ENCODE measurements around the gene PHLDA3. TPM values are rescaled to one million over a fixed set of nuclear protein-coding genes. Genes with fewer than 3 reads are reported as not detected.
A peak's percentile ranks its signal among the peaks of the same experiment; 100 is the strongest.

PHLDA3 gene
- total RNA-seq, 4 donors from 2014 or later, result 60.9 to 87.9 (median 75.1) TPM

DNA sequence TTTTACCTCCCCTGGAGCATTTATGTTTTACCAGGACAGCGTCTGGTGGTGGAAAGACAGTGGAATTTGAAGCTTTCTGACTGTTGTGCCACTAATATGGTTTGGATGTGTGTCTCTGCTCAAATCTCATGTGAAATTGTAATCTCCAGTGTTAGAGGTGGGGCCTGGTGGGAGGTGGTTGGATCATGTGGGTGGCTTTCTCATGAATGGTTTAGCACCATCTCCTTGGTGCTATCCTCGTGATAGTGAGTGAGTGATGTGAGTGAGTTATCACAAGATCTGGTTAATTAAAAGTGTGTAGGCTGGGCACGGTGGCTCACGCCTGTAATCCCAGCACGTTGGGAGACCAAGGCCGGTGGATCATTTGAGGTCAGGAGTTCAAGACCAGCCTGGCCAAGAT lies 23.7 kb downstream of the PHLDA3 start:
- no peak for DNase-seq
- Histone ChIP-seq H3K4me3 (no peak overlapping the region), H3K4me1 (peaks cover 0 to 25% (median 9%) of the 10 kb centered on the region in 3 donors), H3K36me3 (no peaks in the 10 kb centered on the region), H3K27ac (no peak overlapping the region), H3K27me3 (no peaks in the 10 kb centered on the region), H3K9me3 (no peaks in the 10 kb centered on the region)
- WGBS, 2 donors, result 92 to 97% methylated on average over 5 of the region's 6 CpGs
- no peak for TF ChIP-seq POLR2A (IDR thresholded peaks at IDR 0.05)
- TF ChIP-seq, protein P1, sequence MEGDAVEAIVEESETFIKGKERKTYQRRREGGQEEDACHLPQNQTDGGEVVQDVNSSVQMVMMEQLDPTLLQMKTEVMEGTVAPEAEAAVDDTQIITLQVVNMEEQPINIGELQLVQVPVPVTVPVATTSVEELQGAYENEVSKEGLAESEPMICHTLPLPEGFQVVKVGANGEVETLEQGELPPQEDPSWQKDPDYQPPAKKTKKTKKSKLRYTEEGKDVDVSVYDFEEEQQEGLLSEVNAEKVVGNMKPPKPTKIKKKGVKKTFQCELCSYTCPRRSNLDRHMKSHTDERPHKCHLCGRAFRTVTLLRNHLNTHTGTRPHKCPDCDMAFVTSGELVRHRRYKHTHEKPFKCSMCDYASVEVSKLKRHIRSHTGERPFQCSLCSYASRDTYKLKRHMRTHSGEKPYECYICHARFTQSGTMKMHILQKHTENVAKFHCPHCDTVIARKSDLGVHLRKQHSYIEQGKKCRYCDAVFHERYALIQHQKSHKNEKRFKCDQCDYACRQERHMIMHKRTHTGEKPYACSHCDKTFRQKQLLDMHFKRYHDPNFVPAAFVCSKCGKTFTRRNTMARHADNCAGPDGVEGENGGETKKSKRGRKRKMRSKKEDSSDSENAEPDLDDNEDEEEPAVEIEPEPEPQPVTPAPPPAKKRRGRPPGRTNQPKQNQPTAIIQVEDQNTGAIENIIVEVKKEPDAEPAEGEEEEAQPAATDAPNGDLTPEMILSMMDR (IDR thresholded peaks at IDR 0.05), result no peak
- intact Hi-C loops (cut with DNase I), result loop anchor here (10.0 kb wide), 1 partner anchor 69 kb away; no protein-coding TSS in a partner anchor

DNA sequence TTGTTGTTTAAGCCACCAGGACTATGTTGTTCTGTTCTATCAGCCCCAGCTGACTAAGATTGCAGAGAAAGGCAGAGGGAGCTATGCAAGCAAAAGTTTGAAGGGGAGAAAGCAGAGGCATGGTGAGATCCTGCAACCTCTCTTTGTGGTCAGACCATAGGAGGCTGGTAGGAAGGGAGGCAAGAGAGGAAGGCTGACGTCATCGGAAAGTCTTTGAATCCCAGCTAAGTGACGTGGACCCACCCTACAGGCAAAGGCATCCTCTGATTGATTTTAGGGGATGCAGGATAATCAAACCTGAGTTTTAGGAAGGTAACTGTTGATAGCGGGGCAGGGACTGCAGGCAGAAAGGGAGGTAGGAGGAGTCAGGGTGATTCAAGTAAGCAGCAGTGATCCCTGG lies 24.2 kb downstream of the PHLDA3 start:
- no peaks in the 10 kb centered on the region for H3K27me3 ChIP-seq
- H3K27ac ChIP-seq, result no peak overlapping the region
- no peak for DNase-seq
- intact Hi-C loops (cut with DNase I), result loop anchor here (10.0 kb wide), 1 partner anchor 70 kb away; no protein-coding TSS in a partner anchor
- peaks cover 0 to 20% (median 9%) of the 10 kb centered on the region in 3 donors for H3K4me1 ChIP-seq
- no peak overlapping the region for H3K4me3 ChIP-seq
- TF ChIP-seq, protein P1 (IDR thresholded peaks at IDR 0.05), result no peak
- no peak for TF ChIP-seq POLR2A (IDR thresholded peaks at IDR 0.05)
- 79 to 83% methylated on average over 4 of the region's 4 CpGs for WGBS, 2 donors
- H3K36me3 ChIP-seq, result no peaks in the 10 kb centered on the region
- no peaks in the 10 kb centered on the region for H3K9me3 ChIP-seq

DNA sequence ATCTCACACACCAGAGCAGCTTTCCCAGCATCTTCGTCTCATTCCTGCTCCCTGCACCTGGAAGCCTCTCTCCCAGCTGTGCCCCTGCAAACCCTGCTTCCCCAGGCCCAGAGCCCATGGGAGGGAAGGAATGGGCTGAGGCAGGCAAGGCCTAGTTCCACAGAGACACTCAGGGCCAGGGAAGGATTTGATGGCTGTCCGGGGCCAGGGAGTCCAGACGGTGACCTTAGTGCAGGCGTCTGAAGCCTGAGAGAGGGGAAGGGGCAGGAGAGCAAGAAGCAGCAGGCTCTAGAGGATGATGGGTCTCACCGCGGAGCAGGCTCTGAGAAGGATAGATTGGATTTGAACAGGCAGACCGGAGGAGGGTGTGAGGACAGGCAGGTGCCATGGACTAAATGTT lies 25.2 kb downstream of the PHLDA3 start:
- TF ChIP-seq POLR2A (IDR thresholded peaks at IDR 0.05), result no peak
- TF ChIP-seq, protein P1 (IDR thresholded peaks at IDR 0.05), result no peak
- Histone ChIP-seq H3K27me3 (no peaks in the 10 kb centered on the region), H3K4me3 (no peak overlapping the region), H3K27ac (no peak overlapping the region), H3K9me3 (no peaks in the 10 kb centered on the region), H3K4me1 (peaks cover 0 to 11% (median 9%) of the 10 kb centered on the region in 3 donors), H3K36me3 (no peaks in the 10 kb centered on the region)
- 90 to 98% methylated on average over 7 of the region's 7 CpGs for WGBS, 2 donors
- intact Hi-C loops (cut with DNase I), result loop anchor here (10.0 kb wide), 1 partner anchor 71 kb away; no protein-coding TSS in a partner anchor
- no peak for DNase-seq

DNA sequence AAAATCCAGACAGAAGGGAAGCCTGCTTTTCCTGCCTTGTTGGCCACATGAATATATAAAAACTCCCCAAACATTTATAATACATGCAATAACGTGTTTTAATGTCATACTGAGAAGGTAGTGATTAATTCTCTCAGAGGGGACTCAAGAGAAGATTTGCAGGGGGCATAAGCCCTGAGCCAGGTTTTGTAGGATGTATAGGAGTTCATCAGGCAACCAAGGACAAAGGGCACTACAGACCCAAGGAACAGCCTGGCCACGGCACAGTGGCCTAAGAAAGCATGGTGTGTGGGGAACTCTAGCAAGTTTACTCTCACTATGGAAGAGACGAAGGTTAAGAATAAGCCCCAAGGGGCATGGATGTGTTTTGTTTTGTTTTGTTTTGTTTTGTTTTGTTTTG lies 32.0 kb downstream of the PHLDA3 start:
- no peaks in the 10 kb centered on the region for H3K9me3 ChIP-seq
- DNase-seq, result no peak
- WGBS, 2 donors, result 65% methylated on average over 3 of the region's 3 CpGs
- H3K27ac ChIP-seq, result no peak overlapping the region
- H3K36me3 ChIP-seq, result no peaks in the 10 kb centered on the region
- intact Hi-C loops (cut with DNase I), result no loop called here
- TF ChIP-seq, protein P1 (IDR thresholded peaks at IDR 0.05), result no peak
- TF ChIP-seq POLR2A (IDR thresholded peaks at IDR 0.05), result no peak
- H3K4me1 ChIP-seq, result peaks cover 0 to 21% (median 10%) of the 10 kb centered on the region in 3 donors
- H3K4me3 ChIP-seq, result no peak overlapping the region
- H3K27me3 ChIP-seq, result no peaks in the 10 kb centered on the region

DNA sequence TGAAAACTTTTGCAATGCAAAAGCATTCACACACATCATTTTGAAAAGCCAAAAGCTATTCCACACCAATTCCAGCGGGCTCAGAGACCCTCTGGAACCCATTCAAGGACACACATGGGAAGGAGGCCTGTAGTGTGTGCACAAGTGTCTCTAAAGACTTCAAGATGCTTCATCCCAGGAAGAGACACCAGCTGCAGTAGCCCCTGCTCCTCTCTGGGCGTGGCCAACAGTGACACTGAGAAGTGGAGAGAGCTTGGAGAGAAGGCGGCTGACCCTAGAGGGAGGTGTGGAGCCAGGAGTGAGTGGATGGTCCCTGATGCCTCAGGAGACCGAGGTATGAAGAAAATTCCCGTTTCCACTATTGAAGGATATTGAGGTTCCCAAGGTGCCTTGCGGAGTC lies 32.6 kb downstream of the PHLDA3 start:
- no peak for TF ChIP-seq POLR2A (IDR thresholded peaks at IDR 0.05)
- TF ChIP-seq, protein P1 (IDR thresholded peaks at IDR 0.05), result no peak
- DNase-seq, result no peak
- Histone ChIP-seq H3K9me3 (no peaks in the 10 kb centered on the region), H3K27ac (peak overlapping the region in 2 of 4 donors; percentile 45 to 75), H3K4me3 (no peak overlapping the region), H3K4me1 (peaks cover 0 to 21% (median 10%) of the 10 kb centered on the region in 3 donors), H3K36me3 (no peaks in the 10 kb centered on the region), H3K27me3 (no peaks in the 10 kb centered on the region)
- intact Hi-C loops (cut with DNase I), result no loop called here
- 55 to 80% methylated on average over 5 of the region's 6 CpGs for WGBS, 2 donors
